ENCODE measurements around the gene ARHGAP15. TPM values are rescaled to one million over a fixed set of nuclear protein-coding genes. Genes with fewer than 3 reads are reported as not detected.

ARHGAP15 gene
- total and polyA plus RNA-seq, 4 donors: 3.8 to 17.9 (median 13.2) TPM

DNA sequence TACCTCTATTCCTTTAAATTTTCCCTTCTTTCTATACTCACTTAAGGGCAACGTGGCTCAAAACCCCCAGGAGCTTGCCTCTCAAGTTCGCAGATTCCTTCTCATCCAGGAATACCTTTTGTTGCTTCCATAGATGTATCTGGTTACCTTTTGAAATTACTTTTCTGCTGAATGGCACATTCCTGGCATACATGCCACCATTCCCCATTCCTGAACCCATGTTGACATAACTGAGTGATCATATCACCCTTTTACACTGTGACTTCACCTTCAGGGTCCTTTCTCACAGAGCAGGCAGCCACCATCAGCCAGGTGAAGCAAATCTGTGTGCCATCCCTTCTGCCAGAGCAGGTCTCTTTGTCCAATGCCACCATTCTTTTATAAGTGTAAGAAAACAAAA, 615.8 kb downstream of the ARHGAP15 start:
- H3K36me3 ChIP-seq (ENCODE audit: control insufficient read depth in 4 of 4, insufficient read depth in 3 of 4, low read depth in 1 of 4, low read length in 3 of 4): no peaks in the 10 kb centered on the region
- TF ChIP-seq RXRA (IDR thresholded peaks at IDR 0.05): no peak
- TF ChIP-seq RAD21 (IDR thresholded peaks at IDR 0.05): no peak
- TF ChIP-seq EGR1 (IDR thresholded peaks at IDR 0.05; ENCODE audit: low read depth in 2 of 2): no peak
- TF ChIP-seq TAF1 (conservative IDR thresholded peaks at IDR 0.05): no peak
- TF ChIP-seq, protein P1, sequence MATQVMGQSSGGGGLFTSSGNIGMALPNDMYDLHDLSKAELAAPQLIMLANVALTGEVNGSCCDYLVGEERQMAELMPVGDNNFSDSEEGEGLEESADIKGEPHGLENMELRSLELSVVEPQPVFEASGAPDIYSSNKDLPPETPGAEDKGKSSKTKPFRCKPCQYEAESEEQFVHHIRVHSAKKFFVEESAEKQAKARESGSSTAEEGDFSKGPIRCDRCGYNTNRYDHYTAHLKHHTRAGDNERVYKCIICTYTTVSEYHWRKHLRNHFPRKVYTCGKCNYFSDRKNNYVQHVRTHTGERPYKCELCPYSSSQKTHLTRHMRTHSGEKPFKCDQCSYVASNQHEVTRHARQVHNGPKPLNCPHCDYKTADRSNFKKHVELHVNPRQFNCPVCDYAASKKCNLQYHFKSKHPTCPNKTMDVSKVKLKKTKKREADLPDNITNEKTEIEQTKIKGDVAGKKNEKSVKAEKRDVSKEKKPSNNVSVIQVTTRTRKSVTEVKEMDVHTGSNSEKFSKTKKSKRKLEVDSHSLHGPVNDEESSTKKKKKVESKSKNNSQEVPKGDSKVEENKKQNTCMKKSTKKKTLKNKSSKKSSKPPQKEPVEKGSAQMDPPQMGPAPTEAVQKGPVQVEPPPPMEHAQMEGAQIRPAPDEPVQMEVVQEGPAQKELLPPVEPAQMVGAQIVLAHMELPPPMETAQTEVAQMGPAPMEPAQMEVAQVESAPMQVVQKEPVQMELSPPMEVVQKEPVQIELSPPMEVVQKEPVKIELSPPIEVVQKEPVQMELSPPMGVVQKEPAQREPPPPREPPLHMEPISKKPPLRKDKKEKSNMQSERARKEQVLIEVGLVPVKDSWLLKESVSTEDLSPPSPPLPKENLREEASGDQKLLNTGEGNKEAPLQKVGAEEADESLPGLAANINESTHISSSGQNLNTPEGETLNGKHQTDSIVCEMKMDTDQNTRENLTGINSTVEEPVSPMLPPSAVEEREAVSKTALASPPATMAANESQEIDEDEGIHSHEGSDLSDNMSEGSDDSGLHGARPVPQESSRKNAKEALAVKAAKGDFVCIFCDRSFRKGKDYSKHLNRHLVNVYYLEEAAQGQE (IDR thresholded peaks at IDR 0.05): no peak
- TF ChIP-seq FOXA1 (IDR thresholded peaks at IDR 0.05): no peak
- no peak for TF ChIP-seq NR2F2 (IDR thresholded peaks at IDR 0.05)
- no peak for TF ChIP-seq GABPA (IDR thresholded peaks at IDR 0.05 in 1 of 2, conservative IDR thresholded peaks at IDR 0.05 in 1 of 2)
- TF ChIP-seq, protein P2, sequence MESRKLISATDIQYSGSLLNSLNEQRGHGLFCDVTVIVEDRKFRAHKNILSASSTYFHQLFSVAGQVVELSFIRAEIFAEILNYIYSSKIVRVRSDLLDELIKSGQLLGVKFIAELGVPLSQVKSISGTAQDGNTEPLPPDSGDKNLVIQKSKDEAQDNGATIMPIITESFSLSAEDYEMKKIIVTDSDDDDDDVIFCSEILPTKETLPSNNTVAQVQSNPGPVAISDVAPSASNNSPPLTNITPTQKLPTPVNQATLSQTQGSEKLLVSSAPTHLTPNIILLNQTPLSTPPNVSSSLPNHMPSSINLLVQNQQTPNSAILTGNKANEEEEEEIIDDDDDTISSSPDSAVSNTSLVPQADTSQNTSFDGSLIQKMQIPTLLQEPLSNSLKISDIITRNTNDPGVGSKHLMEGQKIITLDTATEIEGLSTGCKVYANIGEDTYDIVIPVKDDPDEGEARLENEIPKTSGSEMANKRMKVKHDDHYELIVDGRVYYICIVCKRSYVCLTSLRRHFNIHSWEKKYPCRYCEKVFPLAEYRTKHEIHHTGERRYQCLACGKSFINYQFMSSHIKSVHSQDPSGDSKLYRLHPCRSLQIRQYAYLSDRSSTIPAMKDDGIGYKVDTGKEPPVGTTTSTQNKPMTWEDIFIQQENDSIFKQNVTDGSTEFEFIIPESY (IDR thresholded peaks at IDR 0.05): no peak
- TF ChIP-seq JUND (IDR thresholded peaks at IDR 0.05): no peak
- no peak for TF ChIP-seq SP1 (IDR thresholded peaks at IDR 0.05)
- TF ChIP-seq, protein P3, sequence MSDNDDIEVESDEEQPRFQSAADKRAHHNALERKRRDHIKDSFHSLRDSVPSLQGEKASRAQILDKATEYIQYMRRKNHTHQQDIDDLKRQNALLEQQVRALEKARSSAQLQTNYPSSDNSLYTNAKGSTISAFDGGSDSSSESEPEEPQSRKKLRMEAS (IDR thresholded peaks at IDR 0.05): no peak
- TF ChIP-seq HNF4G (IDR thresholded peaks at IDR 0.05): no peak
- WGBS: 81% methylated on average over 2 of the region's 2 CpGs
- no peak overlapping the region for H3K27ac ChIP-seq (ENCODE audit: low read depth in 1 of 2, low read length in 2 of 2)
- no peak overlapping the region for H3K4me3 ChIP-seq (ENCODE audit: low read depth in 1 of 3, low read length in 3 of 3)
- no peaks in the 10 kb centered on the region for H3K4me1 ChIP-seq (ENCODE audit: control insufficient read depth in 4 of 4, insufficient read depth in 4 of 4, low read length in 3 of 4)
- H3K27me3 ChIP-seq (ENCODE audit: control insufficient read depth in 4 of 4, insufficient read depth in 4 of 4, low read length in 3 of 4): no peaks in the 10 kb centered on the region
- no peak for DNase-seq (ENCODE audit: low spot score)
- H3K9me3 ChIP-seq (ENCODE audit: control insufficient read depth in 4 of 4, low read length in 3 of 4): no peaks in the 10 kb centered on the region
- no peak overlapping the region for H3K9ac ChIP-seq (ENCODE audit: low read depth in 1 of 2, low read length in 2 of 2)

DNA sequence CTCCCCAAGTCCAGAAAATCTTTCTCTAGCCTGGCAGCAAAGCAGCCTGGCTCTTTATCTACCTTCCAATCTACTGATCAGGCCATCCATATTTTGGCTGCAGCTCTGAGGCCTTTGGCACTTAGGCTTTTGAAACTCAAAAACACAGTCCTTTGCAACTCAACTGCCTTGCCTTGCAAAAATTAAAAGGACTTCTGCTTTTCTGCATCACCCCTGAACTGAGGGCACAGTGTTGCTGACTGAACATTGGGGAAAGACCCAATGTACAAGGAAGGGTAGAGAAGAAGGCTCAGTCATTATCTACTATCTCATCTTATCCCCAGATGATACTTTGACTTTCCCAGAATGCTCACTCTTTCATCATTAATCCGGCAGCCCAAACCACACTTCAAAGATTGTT, 625.5 kb downstream of the ARHGAP15 start:
- no peak for DNase-seq (ENCODE audit: low spot score)
- H3K9me3 ChIP-seq (ENCODE audit: control insufficient read depth in 4 of 4, low read length in 3 of 4): no peaks in the 10 kb centered on the region
- no peaks in the 10 kb centered on the region for H3K36me3 ChIP-seq (ENCODE audit: control insufficient read depth in 4 of 4, insufficient read depth in 3 of 4, low read depth in 1 of 4, low read length in 3 of 4)
- TF ChIP-seq FOXA2 (IDR thresholded peaks at IDR 0.05) (no peak), TAF1 (conservative IDR thresholded peaks at IDR 0.05) (no peak), RXRA (IDR thresholded peaks at IDR 0.05) (no peak), JUND (IDR thresholded peaks at IDR 0.05) (no peak), HNF4G (IDR thresholded peaks at IDR 0.05) (no peak)
- TF ChIP-seq, protein P4, sequence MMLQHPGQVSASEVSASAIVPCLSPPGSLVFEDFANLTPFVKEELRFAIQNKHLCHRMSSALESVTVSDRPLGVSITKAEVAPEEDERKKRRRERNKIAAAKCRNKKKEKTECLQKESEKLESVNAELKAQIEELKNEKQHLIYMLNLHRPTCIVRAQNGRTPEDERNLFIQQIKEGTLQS (IDR thresholded peaks at IDR 0.05): no peak
- TF ChIP-seq, protein P5, sequence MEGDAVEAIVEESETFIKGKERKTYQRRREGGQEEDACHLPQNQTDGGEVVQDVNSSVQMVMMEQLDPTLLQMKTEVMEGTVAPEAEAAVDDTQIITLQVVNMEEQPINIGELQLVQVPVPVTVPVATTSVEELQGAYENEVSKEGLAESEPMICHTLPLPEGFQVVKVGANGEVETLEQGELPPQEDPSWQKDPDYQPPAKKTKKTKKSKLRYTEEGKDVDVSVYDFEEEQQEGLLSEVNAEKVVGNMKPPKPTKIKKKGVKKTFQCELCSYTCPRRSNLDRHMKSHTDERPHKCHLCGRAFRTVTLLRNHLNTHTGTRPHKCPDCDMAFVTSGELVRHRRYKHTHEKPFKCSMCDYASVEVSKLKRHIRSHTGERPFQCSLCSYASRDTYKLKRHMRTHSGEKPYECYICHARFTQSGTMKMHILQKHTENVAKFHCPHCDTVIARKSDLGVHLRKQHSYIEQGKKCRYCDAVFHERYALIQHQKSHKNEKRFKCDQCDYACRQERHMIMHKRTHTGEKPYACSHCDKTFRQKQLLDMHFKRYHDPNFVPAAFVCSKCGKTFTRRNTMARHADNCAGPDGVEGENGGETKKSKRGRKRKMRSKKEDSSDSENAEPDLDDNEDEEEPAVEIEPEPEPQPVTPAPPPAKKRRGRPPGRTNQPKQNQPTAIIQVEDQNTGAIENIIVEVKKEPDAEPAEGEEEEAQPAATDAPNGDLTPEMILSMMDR (IDR thresholded peaks at IDR 0.05; ENCODE audit: low read depth, low read length, missing input control): no peak
- no peak overlapping the region for H3K9ac ChIP-seq (ENCODE audit: low read depth in 1 of 2, low read length in 2 of 2)
- H3K27me3 ChIP-seq (ENCODE audit: control insufficient read depth in 4 of 4, insufficient read depth in 4 of 4, low read length in 3 of 4): no peaks in the 10 kb centered on the region
- H3K4me1 ChIP-seq (ENCODE audit: control insufficient read depth in 4 of 4, insufficient read depth in 4 of 4, low read length in 3 of 4): no peaks in the 10 kb centered on the region
- no peak overlapping the region for H3K27ac ChIP-seq (ENCODE audit: low read depth in 1 of 2, low read length in 2 of 2)
- 89% methylated on average over 1 of the region's 1 CpG for WGBS
- H3K4me3 ChIP-seq (ENCODE audit: low read depth in 1 of 3, low read length in 3 of 3): no peak overlapping the region

All from liver (tissue), 9 donors.